Pancreas (tissue), 10 donors: ENCODE results near the gene ARID3A. TPM values are rescaled to one million over a fixed set of nuclear protein-coding genes. Genes with fewer than 3 reads are reported as not detected.

Source experiments
- ATAC-seq, 4 donors: fragments of 200-7000 bp; cut with Tn5 transposase; one replicate each; pipeline versions ENCODE4 v1.8.0 to v1.9.1; 2020; ENCODE audit warnings: mild to moderate bottlenecking in 4 of 4, moderate library complexity in 4 of 4
- DNase-seq, 6 donors: peaks; one replicate each; pipeline ENCODE4 v3.0.0-alpha.2; 2020
- FAIRE-seq: peaks from 2 replicates; lab custom pipeline; 2012; peaks lifted over from hg19 to GRCh38; lab: Jason Lieb, UNC
- H3K27ac ChIP-seq, 4 donors: fragments of 200-600 bp; sonication (generic); 1 replicate in 3 of 4; 2 replicates in 1 of 4; pipeline versions ENCODE4 v1.5.0 to v1.8.0; 2020
- H3K27me3 ChIP-seq, 4 donors: fragments of 200-600 bp; one replicate each; pipeline ENCODE4 v1.8.0; 2021
- H3K36me3 ChIP-seq, 3 donors: fragments of 200-600 bp; sonication (generic) in 1 of 3; one replicate each; pipeline versions ENCODE4 v1.5.0 to v1.8.0; 2020 to 2021
- H3K4me1 ChIP-seq, 3 donors: fragments of 200-600 bp; one replicate each; pipeline ENCODE4 v1.8.0; 2021
- H3K4me3 ChIP-seq, 4 donors: fragments of 200-600 bp; sonication (generic) in 2 of 4; one replicate each; pipeline versions ENCODE4 v1.5.0 to v1.8.0; 2020 to 2021
- H3K9me3 ChIP-seq, 4 donors: fragments of 200-600 bp; one replicate each; pipeline ENCODE4 v1.8.0; 2021
- CTCF ChIP-seq, 4 donors: fragments of 200-600 bp; sonication (generic) in 3 of 4; IDR thresholded peaks; one replicate each; pipeline versions ENCODE4 v1.5.0 to v1.8.0; 2021; ENCODE audit warnings: antibody characterized with exemption in 4 of 4
- WGBS, 2 donors: extraction: QIAGEN DNeasy Blood & Tissue Kit; methylation state at CpG; one replicate each; pipeline ENCODE4 v1.1.7; 2013; 5-methylcytosine and 5-hydroxymethylcytosine counted together
- intact Hi-C, 3 donors: fragments of 100-400 bp; cut with DNase I; formaldehyde crosslinking; loops; one replicate each; pipeline versions ENCODE4 v1.11.1 to v1.14.2; 2022
- polyA plus RNA-seq, 2 donors: library from polyadenylated mRNA; stranded (reverse); fragments of 200-250 nt; gene quantifications; one replicate each; pipeline ENCODE4 v1.2.3, GENCODE V29; 2013
- total RNA-seq, 6 donors: library from RNA; stranded (reverse); fragmentation: NEBNext Ultra II Directional in 4 of 6; extraction: Animal tissue kit (Norgen Biotek cat#: 25700) in 4 of 6; gene quantifications; one replicate each; pipeline versions ENCODE4 v1.2.1 to v1.2.4, GENCODE V29; 2021 to 2023
- donor health status: healthy with polysubstance abuse.
- donor health status: DM: no; HTN: no; CAD: no; lungs with moderate emphysema.
- donor health status: DM: no; HTN: no; CAD: no.
- donor health status: control.
- donor health status: control.
- donor health status: Bipolar disorder and iron deficiency.
- donor health status: DM: yes; HTN: yes; CAD: no.
- donor health status: DM: no; HTN: no; CAD: no.
- donor health status: DM: no; HTN: no; CAD: no.
- donor health status: DM: yes; HTN: yes; CAD: no.

The ARID3A gene
- total and polyA plus RNA-seq, 8 donors, result 4.6 to 8.5 (median 7.1) TPM

- WGBS, 2 donors, result 1% methylated on average over 75 to 78 of the region's 78 CpGs
- intact Hi-C loops, result loop anchor here in 2 of 3 donors (10.0 kb wide), 3 partner anchors 60 to 220 kb away; partner anchors contain the start of gene ARID3A (in 1 of the 2)
- DNase-seq, result peak; percentile 91 to 98 (median 94)
- H3K36me3 ChIP-seq, result no peaks in the 10 kb centered on the region
- peak; percentile 93 to 96 (median 96) for ATAC-seq
- no peak for FAIRE-seq
- H3K27ac ChIP-seq, result peak within 1 kb of the TSS; percentile 65 to 81 (median 71)
- H3K9me3 ChIP-seq, result no peaks in the 10 kb centered on the region
- H3K4me3 ChIP-seq, result peak within 1 kb of the TSS; percentile 76 to 96 (median 91)
- TF ChIP-seq CTCF (IDR thresholded peaks at IDR 0.05), result peak in 1 of 4 donors; percentile 20
- peaks cover 0 to 15% (median 4%) of the 10 kb centered on the region in 3 donors for H3K4me1 ChIP-seq
- H3K27me3 ChIP-seq, result no peaks in the 10 kb centered on the region
Observed at GRCh38 chr19:984165-984967, 58.5 kb downstream of the ARID3A start, which contains the start of gene WDR18. Gene WDR18, plus strand, starts transcription at chr19:984345. Its CDS starts 9 bp downstream, at chr19:984354.

GRCh38 chr19:986083-986482 lies 60.2 kb downstream of the ARID3A start:
- Histone ChIP-seq H3K4me3 (no peak overlapping the region), H3K27ac (no peak overlapping the region), H3K4me1 (peaks cover 0 to 15% (median 4%) of the 10 kb centered on the region in 3 donors), H3K27me3 (no peaks in the 10 kb centered on the region), H3K9me3 (no peaks in the 10 kb centered on the region), H3K36me3 (no peaks in the 10 kb centered on the region)
- FAIRE-seq (no peak), DNase-seq (no peak), ATAC-seq (no peak)
- TF ChIP-seq CTCF (IDR thresholded peaks at IDR 0.05), result no peak
- 86 to 91% methylated on average over 14 of the region's 14 CpGs for WGBS, 2 donors
- intact Hi-C loops, result loop anchor here in 2 of 3 donors (10.0 kb wide), 3 partner anchors 61 to 221 kb away; partner anchors contain the start of gene ARID3A (in 1 of the 2)

GRCh38 chr19:988081-988480 lies 62.2 kb downstream of the ARID3A start:
- peaks cover 0 to 12% (median 4%) of the 10 kb centered on the region in 3 donors for H3K4me1 ChIP-seq
- intact Hi-C loops, result loop anchor here in 2 of 3 donors (10.0 kb wide), 3 partner anchors 63 to 223 kb away; partner anchors contain the start of gene ARID3A (in 1 of the 2)

GRCh38 chr19:988510-988909 lies 62.7 kb downstream of the ARID3A start:
- intact Hi-C loops, result loop anchor here in 2 of 3 donors (10.0 kb wide), 3 partner anchors 64 to 224 kb away; partner anchors contain the start of gene ARID3A (in 1 of the 2)

More at GRCh38 chr19:988081-988480, 62.2 kb downstream of the ARID3A start:
- H3K27ac ChIP-seq, result no peak overlapping the region
- DNase-seq (no peak), ATAC-seq (no peak), FAIRE-seq (no peak)
- no peaks in the 10 kb centered on the region for H3K27me3 ChIP-seq
- WGBS, 2 donors, result 75 to 81% methylated on average over 14 of the region's 14 CpGs
- H3K36me3 ChIP-seq, result no peaks in the 10 kb centered on the region
- H3K9me3 ChIP-seq, result no peaks in the 10 kb centered on the region
- no peak overlapping the region for H3K4me3 ChIP-seq
- no peak for TF ChIP-seq CTCF (IDR thresholded peaks at IDR 0.05)

More at GRCh38 chr19:988510-988909, 62.7 kb downstream of the ARID3A start:
- no peak overlapping the region for H3K4me3 ChIP-seq
- TF ChIP-seq CTCF (IDR thresholded peaks at IDR 0.05), result no peak
- H3K27ac ChIP-seq, result no peak overlapping the region
- FAIRE-seq, result no peak
- DNase-seq, result peak in 1 of 6 donors; percentile 63
- H3K9me3 ChIP-seq, result no peaks in the 10 kb centered on the region
- WGBS, 2 donors, result 87 to 88% methylated on average over 15 of the region's 15 CpGs
- peaks cover 0 to 11% (median 4%) of the 10 kb centered on the region in 3 donors for H3K4me1 ChIP-seq
- no peak for ATAC-seq
- H3K27me3 ChIP-seq, result no peaks in the 10 kb centered on the region
- no peaks in the 10 kb centered on the region for H3K36me3 ChIP-seq
